ENCODE data around the gene DLG2.

DNA sequence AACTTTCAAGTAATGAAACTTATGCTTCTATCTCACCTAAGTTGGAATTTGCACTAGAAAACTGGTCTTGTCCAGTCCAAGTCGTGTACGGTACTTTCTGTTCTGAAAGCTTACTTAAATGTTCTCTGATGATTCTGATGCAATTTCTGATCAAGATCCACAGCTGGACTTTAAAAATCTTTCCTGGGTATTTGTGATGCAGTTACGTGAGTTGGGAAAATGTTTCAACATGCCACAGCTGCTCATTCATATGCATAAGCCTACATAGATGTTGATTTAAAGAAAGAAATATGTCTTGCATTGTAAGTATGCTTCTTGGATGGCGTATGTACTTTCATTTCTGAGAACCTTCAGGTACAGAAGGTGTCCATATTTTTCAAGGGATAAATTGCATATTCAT is 1847.3 kb downstream of the DLG2 start:
- TF ChIP-seq, protein P1, sequence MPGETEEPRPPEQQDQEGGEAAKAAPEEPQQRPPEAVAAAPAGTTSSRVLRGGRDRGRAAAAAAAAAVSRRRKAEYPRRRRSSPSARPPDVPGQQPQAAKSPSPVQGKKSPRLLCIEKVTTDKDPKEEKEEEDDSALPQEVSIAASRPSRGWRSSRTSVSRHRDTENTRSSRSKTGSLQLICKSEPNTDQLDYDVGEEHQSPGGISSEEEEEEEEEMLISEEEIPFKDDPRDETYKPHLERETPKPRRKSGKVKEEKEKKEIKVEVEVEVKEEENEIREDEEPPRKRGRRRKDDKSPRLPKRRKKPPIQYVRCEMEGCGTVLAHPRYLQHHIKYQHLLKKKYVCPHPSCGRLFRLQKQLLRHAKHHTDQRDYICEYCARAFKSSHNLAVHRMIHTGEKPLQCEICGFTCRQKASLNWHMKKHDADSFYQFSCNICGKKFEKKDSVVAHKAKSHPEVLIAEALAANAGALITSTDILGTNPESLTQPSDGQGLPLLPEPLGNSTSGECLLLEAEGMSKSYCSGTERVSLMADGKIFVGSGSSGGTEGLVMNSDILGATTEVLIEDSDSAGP (CRISPR knock-in tag; IDR thresholded peaks at IDR 0.05) = no peak
- TF ChIP-seq POLR2AphosphoS5 (IDR thresholded peaks at IDR 0.05; ENCODE audit: control insufficient read depth, insufficient read depth, low read depth, low read length) = no peak
- no peak for TF ChIP-seq RFX1 (IDR thresholded peaks at IDR 0.05)

All from K562 (cell line).